Stimulated activated CD8-positive, alpha-beta memory T cell treated with anti-CD3 and anti-CD28 coated beads, Interleukin-7, amount 100 ng/mL, for 24 hours (primary cell): ENCODE data around the gene VSTM2B.
"Not testable (repeated sequence)": the region's sequence is repeated elsewhere in the genome, so short reads cannot be mapped to it uniquely, and the experiment has no call there.

Source experiments
- DNase-seq: peaks from one replicate; pipeline ENCODE4 v3.0.0-alpha.2; 2020; ENCODE audit warnings: low read depth

The VSTM2B gene

GRCh38 chr19:29525901-29526729 lies at the start of gene VSTM2B:
TSS of gene VSTM2B (plus strand) at chr19:29525994. CDS start at chr19:29526584, 590 bp downstream.
- no peak for DNase-seq

GRCh38 chr19:29476528-29476927 lies 49.3 kb upstream of the VSTM2B start:
- DNase-seq, result no peak

GRCh38 chr19:29477831-29478577 lies 47.8 kb upstream of the VSTM2B start:
- DNase-seq, result no peak

GRCh38 chr19:29478578-29479565 lies 46.9 kb upstream of the VSTM2B start:
- no peak for DNase-seq

GRCh38 chr19:29479941-29480340 lies 45.9 kb upstream of the VSTM2B start:
- no peak for DNase-seq

GRCh38 chr19:29480507-29480906 lies 45.3 kb upstream of the VSTM2B start:
- DNase-seq, result no peak

GRCh38 chr19:29482855-29483640 lies 42.7 kb upstream of the VSTM2B start:
- DNase-seq, result no peak

- no peak for DNase-seq
These were observed 42.2 kb upstream of the VSTM2B start for GRCh38 chr19:29483641-29483920.

GRCh38 chr19:29483944-29484581 lies 41.7 kb upstream of the VSTM2B start:
- DNase-seq, result no peak

GRCh38 chr19:29484876-29485275 lies 40.9 kb upstream of the VSTM2B start:
- no peak for DNase-seq

- no peak for DNase-seq
These were observed 40.5 kb upstream of the VSTM2B start for GRCh38 chr19:29485293-29485692.

- DNase-seq, result not testable (repeated sequence)
These were observed 38.8 kb upstream of the VSTM2B start for GRCh38 chr19:29486961-29487360.

GRCh38 chr19:29487432-29487831 lies 38.4 kb upstream of the VSTM2B start:
- DNase-seq, result no peak

GRCh38 chr19:29488316-29488715 lies 37.5 kb upstream of the VSTM2B start:
- no peak for DNase-seq

GRCh38 chr19:29489172-29489951 lies 36.4 kb upstream of the VSTM2B start:
- no peak for DNase-seq

- DNase-seq, result no peak
These were observed 34.3 kb upstream of the VSTM2B start for GRCh38 chr19:29491491-29491890.

- DNase-seq, result no peak
These were observed 33.7 kb upstream of the VSTM2B start for GRCh38 chr19:29491995-29492577.

- DNase-seq, result no peak
These were observed 33.0 kb upstream of the VSTM2B start for GRCh38 chr19:29492769-29493168.

GRCh38 chr19:29495091-29495490 lies 30.7 kb upstream of the VSTM2B start:
- DNase-seq, result no peak
